Stimulated activated CD4-positive, alpha-beta T cell treated with anti-CD3 and anti-CD28 coated beads, TNF-alpha, amount 100 ng/mL, for 24 hours (primary cell): ENCODE data around the gene FBH1.
"Not testable (repeated sequence)": the region's sequence is repeated elsewhere in the genome, so short reads cannot be mapped to it uniquely, and the experiment has no call there.

Experiments used
- DNase-seq, 3 experiments: peaks; one replicate each; pipeline ENCODE4 v3.0.0-alpha.2; 2020; ENCODE audit warnings: low read depth in 3 of 3

FBH1 gene

DNA sequence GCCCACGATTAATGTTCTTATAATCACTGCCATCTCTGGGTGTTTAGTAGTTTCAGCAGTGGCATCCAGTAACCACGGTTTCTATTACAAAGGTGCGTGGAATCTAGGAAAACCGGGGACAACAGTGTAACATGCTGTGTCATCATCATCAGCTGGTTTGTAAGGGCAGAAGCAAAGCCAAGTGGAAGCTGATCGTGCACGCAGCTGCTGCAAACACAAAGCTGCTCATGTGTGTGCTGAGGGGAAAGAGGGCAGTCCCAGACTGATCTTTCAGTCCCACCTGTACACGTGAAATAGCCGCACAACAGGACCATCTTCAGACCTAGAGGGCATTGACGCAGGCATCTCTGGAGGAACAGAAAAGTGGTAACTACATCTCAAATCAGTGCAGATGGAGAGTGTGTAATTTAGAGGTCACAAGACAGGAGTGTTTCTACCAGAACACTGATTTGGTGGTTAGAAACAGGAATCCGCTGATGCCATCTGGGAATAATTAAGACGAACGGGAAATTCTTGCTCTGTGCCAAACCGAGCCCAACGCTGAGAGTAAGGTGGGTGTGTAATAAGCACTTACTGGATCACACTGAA is 13.8 kb upstream of the FBH1 start:
- no peak for DNase-seq

DNA sequence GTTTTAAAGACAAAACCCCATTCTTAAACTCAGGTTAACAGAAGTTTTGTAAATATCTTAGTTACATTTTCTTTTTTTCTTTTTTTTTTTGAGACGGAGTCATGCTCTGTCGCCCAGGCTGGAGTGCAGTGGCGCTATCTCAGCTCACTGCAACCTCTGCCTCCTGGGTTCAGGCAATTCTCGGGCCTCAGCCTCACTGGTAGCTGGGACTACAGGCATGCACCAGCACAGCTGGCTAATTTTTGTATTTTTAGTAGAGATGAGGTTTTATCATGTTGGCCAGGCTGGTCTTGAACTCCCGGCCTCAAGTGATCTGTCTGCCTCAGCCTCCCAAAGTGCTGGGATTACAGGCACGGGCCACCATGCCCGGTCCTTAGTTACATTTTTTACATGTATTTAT is 13.0 kb upstream of the FBH1 start:
- DNase-seq: not testable (repeated sequence)

DNA sequence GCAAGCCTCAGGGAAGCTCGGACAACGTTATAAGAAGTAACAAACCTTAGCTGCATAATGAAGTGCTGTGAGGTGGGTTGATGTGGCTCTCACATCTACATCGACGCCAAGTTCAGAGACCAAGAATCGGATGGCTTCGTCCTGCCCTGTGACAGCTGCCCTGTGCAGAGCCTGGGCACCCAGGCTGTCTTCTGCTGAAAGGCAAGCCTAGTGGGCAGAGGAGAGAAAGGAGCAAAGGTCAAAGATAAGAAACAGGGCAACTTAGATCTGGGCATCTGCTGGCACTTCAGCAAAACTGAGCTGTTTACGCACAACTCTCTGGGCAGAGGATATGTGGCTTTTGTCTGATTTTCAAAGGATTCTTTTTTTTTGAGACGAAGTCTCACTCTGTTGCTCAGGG is 7.1 kb upstream of the FBH1 start:
- DNase-seq: no peak

DNA sequence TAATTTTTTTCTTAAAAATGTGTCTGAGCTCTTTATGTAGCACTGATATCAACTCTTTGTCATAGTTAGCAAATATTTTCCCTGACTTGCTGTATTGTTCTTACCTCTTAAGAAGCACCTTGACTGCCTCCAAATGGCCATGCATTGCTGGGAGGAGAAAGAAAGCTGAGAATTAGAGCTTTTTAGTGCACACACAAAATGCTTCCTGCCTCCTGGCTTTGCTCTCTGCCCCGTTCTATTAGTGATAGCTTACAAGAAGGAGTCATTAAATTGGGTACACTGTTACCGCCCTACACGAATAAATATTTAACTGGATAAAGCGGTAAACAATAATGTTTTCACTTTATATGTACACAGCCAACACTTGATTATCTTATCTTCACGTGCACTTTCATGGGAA is 4.4 kb upstream of the FBH1 start:
- no peak for DNase-seq

DNA sequence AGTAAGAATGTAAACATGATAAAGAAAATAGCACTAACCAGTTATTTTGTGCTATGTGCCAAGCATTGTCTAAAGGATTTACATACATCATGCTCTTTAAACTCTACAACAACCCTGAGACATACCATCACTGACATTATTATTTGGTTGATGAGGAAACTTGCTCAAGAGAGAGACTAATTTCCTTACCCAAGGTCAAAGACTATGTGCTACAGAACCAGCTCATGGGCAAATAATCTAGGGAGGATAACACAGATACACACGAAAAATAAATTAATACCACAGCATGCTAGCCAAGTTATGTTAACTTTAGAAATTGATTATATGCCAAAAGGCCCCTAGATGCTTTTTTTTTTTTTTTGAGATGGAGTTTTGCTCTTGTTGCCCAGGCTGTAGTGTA is 3.0 kb upstream of the FBH1 start:
- no peak for DNase-seq

DNA sequence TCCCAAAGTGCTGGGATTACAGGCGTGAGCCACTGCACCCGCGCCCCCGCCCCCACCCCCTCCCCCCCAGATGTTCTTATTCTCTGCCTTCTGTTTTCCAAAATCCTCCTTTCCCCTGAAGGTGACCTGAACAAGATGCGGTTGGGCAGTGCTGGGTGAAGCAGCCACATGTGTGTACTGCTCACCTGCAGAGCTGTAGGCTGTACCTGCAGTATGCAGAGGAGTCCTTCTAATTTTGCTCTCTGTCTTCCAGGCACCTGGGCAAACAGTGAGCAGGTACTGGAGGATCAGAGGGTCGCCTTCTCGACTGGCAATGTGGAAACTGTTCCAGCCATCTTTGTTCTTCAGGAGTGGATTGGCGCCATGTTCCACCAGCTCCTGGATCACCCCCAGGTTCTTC is 2.4 kb upstream of the FBH1 start:
- DNase-seq: no peak

DNA sequence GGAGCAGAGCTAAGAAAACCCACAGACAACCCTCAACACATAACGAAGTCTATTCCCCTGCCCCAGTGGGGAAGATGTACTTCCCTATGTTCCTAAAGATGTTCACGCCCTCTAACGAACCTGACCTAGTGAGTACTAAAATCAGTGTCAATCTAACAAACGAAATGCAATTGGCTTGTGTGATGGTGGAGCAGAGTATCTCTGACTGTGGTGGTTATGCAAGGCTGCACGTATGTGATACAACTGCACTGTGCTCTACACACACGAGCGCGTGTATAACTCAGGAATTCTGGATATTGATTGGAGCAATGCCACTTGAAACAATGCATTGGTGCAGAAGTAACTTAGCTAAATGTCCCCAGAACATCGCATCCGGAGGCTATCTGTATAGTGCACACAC is 1.7 kb upstream of the FBH1 start:
- no peak for DNase-seq

DNA sequence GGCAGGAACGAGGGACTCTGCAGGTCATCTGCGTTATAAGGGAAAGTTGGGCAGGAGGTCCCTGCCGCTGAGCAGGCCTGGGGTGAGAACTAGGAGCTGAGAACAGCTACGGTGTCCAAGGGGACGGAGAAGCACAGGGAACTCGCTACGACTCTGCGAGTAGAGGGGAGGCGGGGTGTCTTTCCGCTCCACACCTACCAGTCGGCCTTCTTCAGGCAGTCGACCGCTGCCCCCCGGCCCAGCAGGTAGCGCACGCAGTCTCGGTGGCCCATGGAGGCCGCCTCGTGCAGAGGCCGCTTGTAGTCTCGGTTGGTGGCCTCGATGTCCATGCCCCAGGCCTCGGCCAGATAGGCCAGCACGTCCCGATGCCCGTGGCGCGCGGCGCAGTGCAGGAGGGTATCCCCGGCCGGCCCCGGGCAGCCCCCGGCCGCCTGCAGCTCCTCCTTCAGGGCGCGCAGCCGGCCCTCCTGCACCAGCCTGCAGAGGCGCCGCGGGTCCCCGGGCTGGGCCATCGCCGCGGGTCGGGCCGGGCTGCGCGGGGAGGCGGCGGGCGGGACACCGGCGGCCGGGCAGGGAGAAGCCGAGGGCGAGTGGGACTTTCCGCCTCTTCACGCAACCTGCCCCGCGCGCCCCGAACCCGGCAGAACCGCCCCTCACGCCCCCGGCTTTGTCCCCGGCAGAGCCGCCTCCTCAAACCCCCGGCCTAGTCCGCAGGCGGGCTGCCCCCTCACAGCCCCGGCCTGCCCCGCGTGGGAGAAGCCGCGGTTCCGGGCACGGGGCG is 1.0 kb upstream of the FBH1 start:
- DNase-seq: peak in 2 of 3 experiments; percentile 11 to 39

DNA sequence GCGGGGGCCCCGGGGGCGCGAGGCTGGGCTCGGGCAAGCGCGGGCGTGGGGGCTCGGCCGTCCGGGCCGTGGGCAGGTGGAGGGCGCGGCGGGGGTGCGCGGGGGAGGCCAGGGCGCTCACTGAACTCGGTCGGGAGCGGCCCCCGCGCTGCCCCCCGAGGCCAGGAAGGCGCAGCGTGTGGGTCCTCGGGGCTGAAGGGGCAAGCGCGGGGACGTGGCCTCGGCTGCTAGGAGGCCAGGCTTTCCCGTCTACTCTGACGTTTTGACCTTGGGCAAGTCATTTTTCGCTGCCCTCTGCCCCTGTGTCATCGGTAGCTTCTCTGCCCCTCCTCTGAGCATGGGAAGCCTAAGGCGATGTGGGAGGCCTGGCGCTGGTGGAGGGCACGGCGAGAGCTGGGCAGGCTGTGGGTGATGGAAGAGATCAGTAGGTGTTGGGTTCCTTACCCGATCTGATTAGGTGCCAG is 441 bp downstream of the FBH1 start:
- DNase-seq: peak in 1 of 3 experiments; percentile 16

DNA sequence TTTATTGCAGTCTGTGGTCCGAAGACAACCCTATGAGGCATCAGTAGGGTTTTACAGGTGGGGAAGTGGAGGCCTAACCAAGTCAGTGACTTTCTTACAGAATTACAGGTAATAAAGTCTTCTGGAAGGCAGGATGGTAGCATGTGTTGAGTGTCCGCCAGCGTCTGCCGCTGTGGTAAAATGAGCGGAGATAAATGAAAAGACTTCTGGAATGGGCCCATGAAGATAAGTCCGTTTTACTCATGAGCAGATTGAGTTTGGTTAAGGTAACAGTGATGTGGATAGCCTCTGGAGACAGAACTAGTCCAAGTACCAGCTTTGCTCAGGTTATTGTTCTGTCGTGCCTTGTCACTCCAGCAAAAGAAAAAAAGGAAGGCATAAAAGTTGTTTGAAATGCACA is 966 bp downstream of the FBH1 start:
- no peak for DNase-seq

DNA sequence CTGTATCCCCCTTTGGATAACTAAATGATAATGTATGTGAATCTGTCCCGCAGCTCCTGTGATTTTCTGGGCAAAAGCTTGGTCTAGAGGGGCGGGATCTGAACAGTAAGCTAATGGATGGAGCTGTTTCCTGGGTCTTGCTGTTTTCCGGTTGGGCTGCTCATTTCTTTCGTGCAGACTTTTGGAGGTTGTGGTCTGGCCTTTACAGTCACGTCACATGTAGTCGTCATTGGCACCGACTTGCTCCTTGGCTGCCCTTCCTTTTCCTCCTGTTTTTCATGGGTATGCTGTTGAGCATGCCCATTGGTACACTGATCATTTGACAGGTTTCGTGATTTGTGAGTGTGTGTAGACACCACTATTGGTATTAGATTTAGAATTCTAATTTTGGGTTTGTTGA is 2.0 kb downstream of the FBH1 start:
- no peak for DNase-seq

DNA sequence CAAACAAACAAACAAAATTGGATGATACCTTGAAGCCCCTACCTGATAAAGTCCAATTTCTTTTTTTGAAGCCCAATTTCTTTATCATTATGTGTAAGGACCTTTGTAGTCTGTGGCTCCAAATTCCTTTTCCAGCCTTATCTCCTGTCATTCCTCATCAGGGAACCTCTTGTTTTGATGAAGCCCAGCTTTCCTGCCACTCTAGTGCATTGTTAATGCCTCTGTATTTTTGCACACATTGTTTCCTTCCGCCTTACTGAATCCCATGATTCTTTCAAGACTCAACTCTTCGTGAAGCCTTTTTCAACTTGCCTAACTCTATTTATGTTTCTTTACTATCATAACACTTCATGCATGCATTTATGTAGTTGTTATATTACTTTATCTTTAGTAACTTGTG is 3.3 kb downstream of the FBH1 start:
- DNase-seq: no peak

DNA sequence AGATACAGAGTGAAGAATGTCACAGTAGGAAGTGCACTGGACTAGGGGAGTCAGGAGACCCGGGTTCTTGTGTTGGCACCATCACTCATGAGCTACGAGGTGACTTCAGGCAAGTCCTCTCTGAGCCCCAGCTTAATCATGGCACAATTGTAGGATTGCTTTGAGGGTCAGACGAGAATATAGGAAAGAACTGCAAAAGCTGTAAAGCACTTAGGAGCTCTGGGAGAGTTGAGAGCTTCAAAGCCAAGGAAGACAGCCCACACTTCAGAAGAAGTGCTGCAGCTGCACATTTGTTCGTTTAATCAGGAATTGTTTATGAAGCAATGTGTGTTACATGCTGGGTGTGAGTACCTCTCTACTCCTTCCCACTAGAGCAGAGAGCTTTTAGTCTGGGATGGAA is 4.4 kb downstream of the FBH1 start:
- no peak for DNase-seq

DNA sequence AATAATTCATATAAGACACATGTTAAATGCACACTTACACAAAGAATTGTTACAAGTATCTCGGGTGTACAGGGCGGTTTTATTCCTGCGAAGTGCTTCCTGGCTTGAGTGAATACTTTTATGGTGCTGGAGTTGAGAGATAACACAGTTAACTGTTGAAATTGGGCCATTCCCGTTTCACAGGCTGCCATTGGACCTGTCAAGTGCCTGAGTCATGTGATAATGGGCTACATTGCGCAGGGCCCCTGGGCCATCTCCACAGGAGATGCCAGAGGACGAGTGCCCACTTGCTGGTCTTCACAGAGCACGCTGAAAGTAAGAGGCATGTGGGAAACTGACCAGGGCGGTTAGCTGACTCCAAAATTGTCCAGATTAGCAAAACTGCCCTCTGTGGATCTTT is 4.8 kb downstream of the FBH1 start:
- DNase-seq: no peak

DNA sequence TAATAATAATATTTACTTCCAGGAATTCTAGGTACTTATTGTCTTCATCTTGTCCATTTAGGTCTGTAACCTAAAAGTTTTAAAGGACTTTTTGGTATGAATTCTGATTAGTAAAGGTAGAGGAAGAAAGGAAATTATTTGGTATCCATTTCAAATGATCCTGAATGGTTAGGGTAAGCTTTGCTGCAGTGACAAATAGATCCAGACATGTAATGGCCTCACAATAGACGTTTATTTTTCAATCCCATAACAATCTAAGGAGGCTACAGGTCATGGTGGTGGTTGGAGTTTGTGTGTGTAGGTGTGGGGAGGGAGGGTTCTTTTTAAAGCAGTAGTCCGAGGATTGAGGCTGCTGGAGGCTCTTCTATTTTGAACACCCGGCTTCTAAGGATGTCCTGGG is 5.3 kb downstream of the FBH1 start:
- DNase-seq: no peak

DNA sequence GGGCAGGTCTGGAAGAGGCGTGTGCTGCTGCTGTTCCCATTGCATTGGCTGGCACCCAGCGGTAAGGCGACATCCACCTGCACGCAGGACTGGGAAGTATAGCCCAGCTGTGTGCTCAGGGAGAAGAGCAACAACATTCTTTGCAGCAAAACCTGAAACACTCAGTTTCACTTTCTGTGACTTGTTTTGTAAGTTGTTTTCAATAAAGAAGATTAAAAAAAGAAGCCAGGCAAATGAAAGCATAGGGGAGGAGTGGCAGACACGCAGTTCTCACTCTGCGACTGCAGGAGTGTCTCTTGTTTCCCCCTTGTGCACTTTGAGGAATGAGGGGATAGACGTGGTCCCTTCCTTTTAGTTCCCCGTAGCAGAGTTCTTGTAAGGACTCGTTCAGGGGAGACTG is 5.8 kb downstream of the FBH1 start:
- no peak for DNase-seq

DNA sequence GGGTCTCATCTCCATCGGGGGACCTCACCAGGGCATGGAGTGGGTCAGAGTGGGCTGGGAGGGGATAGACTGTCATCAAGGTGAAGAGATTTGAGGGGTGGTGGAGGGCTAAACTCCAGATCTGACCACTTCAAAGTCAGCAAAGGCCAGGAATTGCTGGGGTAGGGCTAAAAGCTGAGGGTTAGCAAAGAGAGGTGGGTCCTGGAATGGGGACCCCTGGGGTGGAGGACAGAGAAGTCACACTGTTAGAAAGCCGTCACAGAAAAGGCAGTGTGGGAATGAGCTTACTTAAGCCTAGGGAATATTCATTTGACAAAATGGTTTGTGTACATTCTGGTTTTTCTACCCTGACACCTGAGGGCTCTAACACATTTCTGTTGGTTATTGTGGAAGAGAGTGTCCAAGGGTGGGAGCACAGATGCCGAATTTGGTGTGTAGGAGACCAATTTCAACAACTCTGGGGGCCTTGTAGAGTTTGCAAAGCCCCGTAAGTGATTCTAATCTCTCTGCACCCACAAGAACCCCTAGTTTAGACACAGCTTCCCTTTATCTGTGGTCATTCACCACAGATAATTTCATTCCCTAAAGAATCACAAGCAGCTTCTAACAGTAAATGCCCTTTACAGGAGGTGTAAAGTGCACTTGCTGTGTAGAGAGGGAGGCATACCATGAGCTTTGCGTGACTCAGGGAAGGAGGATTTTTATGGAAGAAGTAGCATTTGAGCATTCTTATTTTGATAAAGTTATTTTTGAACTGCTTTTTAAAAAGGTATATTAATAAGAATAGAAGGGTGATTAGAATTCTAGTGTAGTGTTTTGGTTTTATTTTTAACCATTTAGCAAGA is 6.4 kb downstream of the FBH1 start:
- no peak for DNase-seq

DNA sequence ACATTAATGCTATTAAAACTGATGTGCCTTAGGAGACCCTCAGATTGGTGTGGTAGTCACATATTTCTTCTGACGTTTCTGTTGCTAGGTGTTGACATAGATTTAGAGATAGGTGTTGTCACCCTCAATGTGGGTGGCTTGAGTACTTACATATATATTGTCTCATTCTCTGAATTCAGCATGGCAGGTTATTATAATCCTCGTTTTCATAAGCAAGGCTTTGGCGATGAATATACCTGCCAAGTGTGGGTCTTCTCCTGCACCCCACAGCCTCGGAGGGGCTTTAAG is 7.0 kb downstream of the FBH1 start:
- DNase-seq: no peak

DNA sequence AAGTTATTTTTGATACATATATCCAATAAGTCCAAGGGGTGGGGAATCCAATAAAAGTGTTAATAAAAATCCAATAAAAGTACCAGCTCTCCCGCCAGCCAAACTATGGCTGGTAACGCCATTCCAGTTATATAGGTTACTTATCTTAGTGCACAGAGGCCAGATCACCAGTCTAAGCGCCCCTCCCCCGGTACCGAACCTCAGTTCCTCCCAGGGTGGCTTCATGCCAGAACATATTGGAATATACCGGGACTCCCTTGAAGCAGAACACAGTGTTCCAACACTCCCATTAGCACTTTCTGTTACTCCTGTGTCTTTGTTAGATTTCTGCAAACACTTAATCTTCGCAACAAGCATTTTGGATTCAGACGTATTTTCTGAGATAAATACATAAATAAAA is 7.5 kb downstream of the FBH1 start:
- no peak for DNase-seq

DNA sequence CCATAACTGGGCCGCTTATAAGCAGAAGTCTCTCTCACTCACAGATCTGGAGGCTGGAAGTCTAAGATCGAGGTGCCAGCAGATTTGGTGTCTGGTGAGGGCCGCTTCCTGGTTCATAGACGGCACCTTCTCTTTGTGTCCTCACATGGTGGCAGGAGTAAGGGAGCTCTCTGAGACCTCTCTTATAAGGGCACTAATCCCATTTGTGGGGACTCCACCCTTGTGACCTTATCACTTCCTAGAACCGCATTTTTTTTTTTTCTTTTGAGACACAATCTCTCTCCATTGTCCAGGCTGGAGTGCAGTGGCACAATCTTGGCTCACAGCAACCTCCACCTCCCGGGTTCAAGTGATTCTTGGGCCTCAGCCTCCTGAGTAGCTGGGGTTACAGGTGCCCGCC is 8.1 kb downstream of the FBH1 start:
- DNase-seq: no peak

DNA sequence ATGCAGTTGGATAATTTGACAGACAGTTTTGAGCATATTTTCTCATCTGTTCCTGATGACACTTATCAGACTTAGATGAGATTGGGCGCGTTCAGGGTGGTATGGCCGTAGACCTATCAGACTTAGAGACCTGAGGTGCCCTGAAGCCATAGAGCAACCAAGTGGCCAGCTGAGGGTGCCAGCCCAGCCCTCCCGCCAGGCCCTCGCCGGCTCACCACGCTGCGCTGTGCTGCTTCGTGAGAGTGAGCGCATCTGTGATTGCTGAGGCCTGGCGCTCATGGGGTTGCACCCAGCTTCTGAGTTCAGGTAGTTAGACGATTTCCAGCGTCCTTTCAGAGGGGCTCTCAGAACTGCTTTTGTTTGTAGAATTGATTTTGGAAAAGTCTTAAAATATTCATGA is 10.2 kb downstream of the FBH1 start:
- DNase-seq: no peak

DNA sequence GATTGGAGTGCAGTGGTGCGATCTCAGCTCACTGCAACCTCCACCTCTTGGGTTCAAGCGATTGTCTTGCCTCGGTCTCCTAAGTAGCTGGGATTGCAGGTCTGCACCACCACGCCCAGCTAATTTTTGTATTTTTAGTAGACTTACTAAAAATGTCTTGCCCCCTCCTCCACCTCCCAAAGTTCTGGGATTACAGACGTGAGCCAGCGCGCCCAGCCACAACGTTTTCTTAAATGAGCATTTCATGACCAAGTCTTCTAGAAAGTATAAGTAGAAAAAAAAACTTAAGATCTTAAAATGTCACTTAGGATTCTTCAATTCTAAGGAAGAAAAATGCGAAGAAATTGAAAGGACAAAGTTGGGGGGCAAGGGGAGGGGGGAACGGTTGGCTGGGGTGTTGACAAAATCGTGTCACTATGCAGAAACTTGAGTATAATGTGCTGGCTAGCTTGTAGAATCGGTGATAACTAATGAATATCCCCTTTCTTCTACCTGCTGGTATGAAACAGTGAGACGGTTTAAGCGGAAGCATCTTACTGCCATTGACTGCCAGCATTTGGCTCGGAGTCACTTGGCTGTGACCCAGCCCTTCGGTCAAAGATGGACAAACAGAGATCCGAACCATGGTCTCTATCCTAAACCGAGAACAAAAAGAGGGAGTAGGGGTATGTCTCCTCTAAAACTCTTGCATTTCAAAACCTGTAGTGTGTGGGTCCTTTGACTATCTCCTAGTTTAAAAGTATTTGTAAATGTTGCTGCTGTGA is 12.7 kb downstream of the FBH1 start:
- DNase-seq: no peak
